Muscle layer of duodenum (tissue), 2 donors: ENCODE measurements around the gene CACHD1.

Experiments
- H3K27ac ChIP-seq: one replicate; pipeline ENCODE4 v1.7.0; 2013; ENCODE audit warnings: mild to moderate bottlenecking, low read length
- H3K27me3 ChIP-seq: one replicate; pipeline ENCODE4 v1.7.0; 2013; ENCODE audit warnings: low read depth, mild to moderate bottlenecking, control low read depth, low read length
- H3K36me3 ChIP-seq, 2 donors: one replicate each; pipeline ENCODE4 v1.7.0; 2013; ENCODE audit warnings: low read length in 2 of 2, control low read depth in 1 of 2, mild to moderate bottlenecking in 1 of 2; ENCODE audit not compliant: insufficient read depth in 2 of 2, control insufficient read depth in 1 of 2
- H3K4me1 ChIP-seq, 2 donors: one replicate each; pipeline ENCODE4 v1.7.0; 2013; ENCODE audit warnings: low read length in 2 of 2, mild to moderate bottlenecking in 2 of 2, control low read depth in 1 of 2, moderate library complexity in 1 of 2; ENCODE audit not compliant: insufficient read depth in 2 of 2, control insufficient read depth in 1 of 2
- H3K4me3 ChIP-seq, 2 donors: one replicate each; pipeline ENCODE4 v1.7.0; 2013; ENCODE audit warnings: low read length in 2 of 2, low read depth in 1 of 2, mild to moderate bottlenecking in 1 of 2
- H3K9me3 ChIP-seq, 2 donors: one replicate each; pipeline ENCODE4 v1.7.0; 2013; ENCODE audit warnings: low read length in 2 of 2, control low read depth in 1 of 2, mild to moderate bottlenecking in 1 of 2; ENCODE audit not compliant: control insufficient read depth in 1 of 2
- donor health status: healthy.

CACHD1 gene

DNA sequence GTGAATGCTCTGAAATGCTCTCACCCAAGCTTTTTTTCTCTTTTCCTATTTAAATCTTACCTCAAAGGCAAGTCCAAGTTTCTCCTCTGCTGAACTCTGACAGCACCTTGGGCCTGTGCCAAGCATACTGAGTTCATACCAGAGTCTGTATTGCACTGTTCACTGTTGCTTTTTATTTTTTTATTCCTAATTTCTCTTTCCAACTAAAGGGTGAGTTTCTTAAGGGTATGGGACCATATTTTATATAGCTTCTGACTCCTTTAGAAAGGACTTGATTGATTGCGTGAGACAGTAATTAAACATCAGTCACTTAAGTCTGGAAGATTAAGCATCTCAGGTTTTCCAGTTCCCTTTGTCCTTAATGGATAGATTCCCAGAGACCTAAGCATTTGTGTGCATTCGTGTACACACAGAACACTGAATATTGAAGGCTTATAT, 69.9 kb downstream of the CACHD1 start:
- H3K27ac ChIP-seq: peak overlapping the region; percentile 42
- H3K4me3 ChIP-seq: peak overlapping the region; percentile 13 to 27
- H3K36me3 ChIP-seq: no peaks in the 10 kb centered on the region
- peaks cover 9 to 33% of the 10 kb centered on the region in 2 donors for H3K4me1 ChIP-seq
- no peaks in the 10 kb centered on the region for H3K9me3 ChIP-seq
- H3K27me3 ChIP-seq: no peaks in the 10 kb centered on the region

DNA sequence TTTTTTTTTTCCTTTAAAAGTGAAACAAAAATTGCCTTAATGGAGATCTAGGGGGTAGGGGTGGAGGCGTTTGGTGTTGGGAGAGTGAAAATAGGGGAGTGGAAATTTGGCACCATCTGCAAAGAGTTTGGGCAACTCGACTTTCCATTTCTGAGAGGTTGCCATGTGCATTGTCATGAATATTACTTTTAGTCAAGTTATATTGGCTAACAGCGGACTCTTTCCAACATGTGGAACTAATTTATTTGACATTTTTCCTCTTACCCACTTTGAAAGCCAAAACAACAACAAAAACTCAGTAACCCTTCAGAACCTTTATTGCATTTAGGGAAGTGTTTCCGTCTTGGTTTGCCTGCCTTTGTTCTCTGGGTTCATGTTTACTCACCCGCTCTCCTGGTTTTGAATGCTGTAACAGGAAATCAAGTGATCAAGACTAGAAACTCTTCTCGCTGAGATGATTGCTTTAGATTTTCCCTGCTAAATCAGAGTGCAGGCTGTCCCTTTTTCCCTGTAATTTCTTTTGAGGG, 70.4 kb downstream of the CACHD1 start:
- Histone ChIP-seq H3K27ac (peak overlapping the region; percentile 42), H3K36me3 (no peaks in the 10 kb centered on the region), H3K27me3 (no peaks in the 10 kb centered on the region), H3K9me3 (no peaks in the 10 kb centered on the region), H3K4me3 (peak overlapping the region; percentile 13 to 27), H3K4me1 (peaks cover 9 to 33% of the 10 kb centered on the region in 2 donors)

DNA sequence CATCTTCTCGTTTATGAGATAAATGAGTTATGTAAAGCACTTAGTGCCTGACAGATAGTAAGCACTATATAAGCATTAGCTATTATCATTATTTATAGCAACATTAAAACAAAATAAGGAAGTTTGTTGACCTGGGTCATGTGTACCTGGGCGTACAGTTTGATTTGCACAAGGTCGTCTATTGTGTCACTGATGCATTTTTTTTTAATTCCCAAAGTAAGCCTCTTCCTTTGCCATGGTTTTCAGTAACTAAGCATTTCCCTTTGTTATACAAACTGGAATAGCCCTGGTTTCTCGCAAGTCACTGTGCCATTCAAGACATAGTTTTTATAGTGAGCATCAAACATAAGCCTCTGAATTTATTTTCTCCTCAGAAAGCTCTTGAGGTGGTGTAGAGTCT, 72.2 kb downstream of the CACHD1 start:
- H3K27ac ChIP-seq: no peak overlapping the region
- no peaks in the 10 kb centered on the region for H3K9me3 ChIP-seq
- no peaks in the 10 kb centered on the region for H3K27me3 ChIP-seq
- no peak overlapping the region for H3K4me3 ChIP-seq
- H3K4me1 ChIP-seq: peaks cover 9 to 23% of the 10 kb centered on the region in 2 donors
- H3K36me3 ChIP-seq: no peaks in the 10 kb centered on the region

DNA sequence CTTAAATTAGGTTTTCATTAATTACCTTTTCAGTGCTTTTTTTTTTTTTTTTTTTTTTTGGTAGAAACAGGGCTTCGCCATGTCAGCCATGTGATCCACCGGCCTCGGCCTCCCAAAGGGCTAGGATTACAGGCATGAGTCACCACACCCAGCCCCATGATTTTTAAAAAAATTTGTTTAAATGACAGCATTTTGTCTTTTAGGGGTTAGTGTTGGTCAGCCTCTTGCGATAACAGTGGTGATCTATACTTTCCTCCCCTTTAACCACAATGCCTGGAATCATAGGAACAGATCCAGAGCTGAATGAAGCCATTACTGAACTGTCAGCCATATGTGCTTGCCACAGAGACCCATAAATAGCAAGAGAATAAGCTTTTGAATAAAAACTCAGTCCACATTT, 73.9 kb downstream of the CACHD1 start:
- Histone ChIP-seq H3K27ac (no peak overlapping the region), H3K9me3 (no peaks in the 10 kb centered on the region), H3K4me1 (peaks cover 9 to 16% of the 10 kb centered on the region in 2 donors), H3K4me3 (no peak overlapping the region), H3K27me3 (no peaks in the 10 kb centered on the region), H3K36me3 (no peaks in the 10 kb centered on the region)

DNA sequence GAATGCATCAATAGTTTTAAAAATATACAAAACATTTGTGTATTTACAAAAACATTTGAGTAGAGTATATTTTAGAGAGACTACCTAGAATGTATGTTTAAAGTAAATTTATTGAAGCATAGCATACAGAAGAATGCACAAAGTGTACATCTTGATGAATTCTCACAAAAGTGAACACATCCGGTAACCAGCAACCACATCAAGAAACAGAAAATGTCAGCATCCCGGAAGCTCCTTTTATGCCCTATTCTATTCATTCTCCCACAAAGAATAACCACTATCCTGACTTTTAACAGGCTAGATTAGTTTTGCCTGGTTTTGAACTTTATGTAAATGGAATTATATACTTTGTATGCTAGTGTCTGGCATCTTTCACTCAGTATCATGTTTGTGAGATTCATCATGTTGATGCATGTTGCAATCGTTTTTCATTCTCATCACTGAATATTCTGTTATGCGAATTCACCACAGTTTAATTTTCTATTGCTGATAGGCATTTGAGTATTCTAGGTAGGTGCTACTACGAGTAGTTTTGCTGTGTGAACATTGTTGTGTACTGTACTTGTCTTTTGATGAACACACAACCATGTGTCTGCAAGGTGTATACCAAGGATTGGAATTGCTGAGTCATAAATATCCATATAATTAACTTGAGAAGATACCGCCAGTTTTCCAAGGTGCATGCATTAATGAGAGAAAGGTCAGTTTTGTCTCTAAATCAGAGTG, 75.4 kb downstream of the CACHD1 start:
- H3K27me3 ChIP-seq: no peaks in the 10 kb centered on the region
- no peak overlapping the region for H3K27ac ChIP-seq
- H3K4me3 ChIP-seq: no peak overlapping the region
- H3K4me1 ChIP-seq: peaks cover 0 to 3% of the 10 kb centered on the region in 2 donors
- no peaks in the 10 kb centered on the region for H3K36me3 ChIP-seq
- H3K9me3 ChIP-seq: no peaks in the 10 kb centered on the region

DNA sequence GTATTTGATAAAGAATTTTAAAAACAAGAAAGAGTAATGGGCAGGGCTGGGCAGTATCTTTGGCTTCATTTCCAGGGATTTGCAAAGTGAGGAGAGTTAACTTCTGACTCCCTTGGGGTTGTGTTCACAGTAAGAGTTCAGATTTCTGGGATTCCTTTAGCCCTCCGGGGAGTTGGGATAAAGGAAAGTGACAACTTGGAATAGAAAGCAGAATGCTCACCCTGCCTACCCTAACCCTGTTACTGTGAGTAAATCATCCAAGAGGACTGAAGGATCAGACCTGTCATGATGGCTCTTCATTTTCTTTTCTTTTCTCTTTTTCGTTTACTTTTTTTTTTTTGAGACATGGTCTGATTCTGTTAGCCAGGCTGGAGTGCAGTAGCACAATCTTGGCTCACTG, 76.1 kb downstream of the CACHD1 start:
- Histone ChIP-seq H3K27ac (no peak overlapping the region), H3K27me3 (no peaks in the 10 kb centered on the region), H3K4me3 (no peak overlapping the region), H3K9me3 (no peaks in the 10 kb centered on the region), H3K36me3 (no peaks in the 10 kb centered on the region), H3K4me1 (peaks cover 0 to 3% of the 10 kb centered on the region in 2 donors)

DNA sequence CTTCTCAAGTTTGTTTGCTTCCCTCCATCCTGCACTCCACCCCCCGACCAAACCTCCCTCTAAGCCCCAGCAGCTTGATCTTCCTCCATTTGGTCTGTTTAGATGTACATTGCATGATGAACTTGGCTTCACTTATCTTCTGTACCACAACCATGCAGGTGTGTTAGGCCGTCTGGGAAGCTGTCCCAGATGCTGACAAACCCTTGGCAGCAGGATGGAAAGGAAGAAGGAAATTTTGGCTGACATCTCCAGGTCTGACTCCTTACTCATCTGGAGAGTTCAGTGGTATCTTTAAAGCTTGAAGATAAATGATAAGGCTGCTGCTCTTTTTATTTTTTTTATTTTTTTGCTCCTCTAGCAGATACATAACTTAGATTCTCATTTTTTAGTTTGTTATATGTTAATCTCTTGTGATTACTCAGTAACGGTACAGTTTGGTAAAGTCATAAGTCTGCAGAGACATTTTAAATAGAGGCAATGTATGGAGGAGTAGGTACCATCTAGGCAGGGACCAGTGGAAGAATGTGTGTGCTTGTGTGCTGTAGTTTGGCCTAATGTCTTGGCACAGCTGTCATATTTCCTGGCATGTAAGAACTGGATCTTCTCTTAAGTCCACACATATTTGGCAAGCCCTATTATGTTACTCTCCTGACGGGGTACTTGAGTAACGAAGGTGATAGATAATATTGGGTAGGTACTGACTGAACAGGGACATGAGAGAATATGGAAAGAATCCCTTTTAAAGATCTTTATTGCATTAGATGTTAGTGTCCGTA, 79.7 kb downstream of the CACHD1 start:
- Histone ChIP-seq H3K4me3 (no peak overlapping the region), H3K4me1 (peaks cover 0 to 3% of the 10 kb centered on the region in 2 donors), H3K9me3 (no peaks in the 10 kb centered on the region), H3K36me3 (no peaks in the 10 kb centered on the region), H3K27me3 (no peaks in the 10 kb centered on the region), H3K27ac (no peak overlapping the region)

DNA sequence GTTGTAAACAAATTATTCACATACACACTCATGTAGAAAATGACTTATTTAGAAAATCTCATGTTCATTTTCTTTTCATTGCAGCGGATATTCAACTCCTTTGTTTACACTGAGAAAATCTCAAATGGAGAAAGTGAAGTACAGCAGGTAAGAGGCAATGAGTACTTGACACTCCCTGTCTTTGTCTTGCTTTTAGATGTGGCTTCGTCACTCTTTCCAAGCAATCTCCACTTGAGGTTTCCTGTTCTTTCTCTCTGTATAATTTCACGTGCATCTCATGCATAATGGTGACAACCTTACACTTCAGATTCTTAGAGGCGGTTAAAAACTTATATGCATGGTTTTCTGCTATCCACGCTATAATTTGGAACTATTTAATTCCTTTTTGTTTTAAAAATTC, 80.6 kb downstream of the CACHD1 start:
- Histone ChIP-seq H3K27me3 (no peaks in the 10 kb centered on the region), H3K4me3 (no peak overlapping the region), H3K4me1 (peaks cover 0 to under 1% of the 10 kb centered on the region in 2 donors), H3K9me3 (no peaks in the 10 kb centered on the region), H3K27ac (no peak overlapping the region), H3K36me3 (no peaks in the 10 kb centered on the region)

DNA sequence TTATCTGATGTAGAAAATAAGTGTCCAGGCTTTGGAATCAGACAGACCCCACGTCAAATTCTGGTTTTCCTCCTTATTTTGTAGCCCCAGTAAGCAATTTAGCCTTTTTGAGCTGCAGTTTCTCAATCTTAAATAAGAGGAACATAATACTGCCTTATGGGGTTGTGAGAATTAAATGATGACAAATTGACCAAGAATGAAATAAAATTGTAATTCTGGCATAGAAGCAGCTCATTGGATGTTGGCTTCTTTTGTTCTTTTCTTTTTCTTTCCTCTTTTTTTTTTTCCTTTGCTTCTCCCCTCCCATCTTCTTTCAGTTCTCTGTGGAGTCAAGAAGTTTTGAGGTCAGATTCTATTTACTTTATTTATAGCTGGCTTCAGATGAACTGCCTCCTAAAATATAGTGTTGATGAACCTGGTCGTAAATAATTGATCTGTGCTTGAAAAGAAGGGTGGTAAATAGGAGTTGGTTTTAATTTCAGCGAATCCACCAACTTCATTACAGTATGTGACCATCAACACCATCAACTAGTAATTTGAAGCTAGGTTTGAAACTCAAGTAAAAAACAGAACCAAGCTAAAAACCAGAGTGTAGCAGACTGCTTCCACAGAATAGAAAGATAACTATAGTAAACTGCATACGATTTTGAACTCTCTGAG, 81.1 kb downstream of the CACHD1 start:
- H3K9me3 ChIP-seq: no peaks in the 10 kb centered on the region
- H3K4me3 ChIP-seq: no peak overlapping the region
- H3K27ac ChIP-seq: no peak overlapping the region
- no peaks in the 10 kb centered on the region for H3K27me3 ChIP-seq
- no peaks in the 10 kb centered on the region for H3K4me1 ChIP-seq
- no peaks in the 10 kb centered on the region for H3K36me3 ChIP-seq

DNA sequence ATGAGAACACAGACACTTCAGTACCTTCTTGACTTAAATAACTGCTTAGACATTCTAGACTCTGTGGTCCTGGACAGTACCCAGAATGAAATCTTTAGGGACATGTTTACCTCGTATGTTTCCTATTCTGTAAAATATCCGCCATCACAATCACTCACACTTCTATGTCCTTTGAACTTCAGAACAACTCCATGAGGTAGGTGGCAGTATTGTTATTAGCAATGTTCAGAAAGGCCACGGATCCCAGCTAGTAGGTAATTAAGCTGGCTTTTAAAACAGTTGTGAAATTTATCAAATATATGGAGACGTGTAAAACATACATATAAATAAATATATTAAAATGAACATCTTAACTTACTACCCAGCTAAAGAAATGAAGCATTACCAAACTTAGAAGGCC, 83.4 kb downstream of the CACHD1 start:
- H3K4me3 ChIP-seq: no peak overlapping the region
- H3K36me3 ChIP-seq: no peaks in the 10 kb centered on the region
- H3K27me3 ChIP-seq: no peaks in the 10 kb centered on the region
- H3K9me3 ChIP-seq: no peaks in the 10 kb centered on the region
- H3K4me1 ChIP-seq: peaks cover 0 to 3% of the 10 kb centered on the region in 2 donors
- H3K27ac ChIP-seq: no peak overlapping the region

DNA sequence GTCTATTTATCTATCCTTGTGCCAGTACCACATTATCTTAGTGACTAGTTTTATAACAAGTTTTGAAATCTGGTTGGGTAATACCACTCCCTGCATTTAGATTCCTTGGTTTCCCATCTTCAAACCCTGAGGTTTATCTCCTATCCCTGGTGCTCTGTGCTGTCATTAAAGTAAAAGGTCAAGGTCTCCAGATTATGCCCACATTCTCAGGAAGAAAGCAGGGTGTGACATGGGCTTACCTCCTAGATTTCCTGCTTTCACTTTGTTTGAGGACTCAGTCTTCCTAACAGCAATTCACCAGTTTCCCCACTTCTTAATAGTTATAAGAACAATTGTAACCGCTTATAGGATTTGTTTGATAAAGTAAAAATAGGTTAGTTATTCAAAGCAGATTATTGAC, 86.0 kb downstream of the CACHD1 start:
- Histone ChIP-seq H3K4me1 (peaks cover 0 to 3% of the 10 kb centered on the region in 2 donors), H3K27ac (no peak overlapping the region), H3K27me3 (no peaks in the 10 kb centered on the region), H3K9me3 (no peaks in the 10 kb centered on the region), H3K36me3 (peaks cover 0 to 5% of the 10 kb centered on the region in 2 donors), H3K4me3 (no peak overlapping the region)
